Uterus (tissue), 4 donors: Measurements from ENCODE around the gene CRTAC1. TPM values are rescaled to one million over a fixed set of nuclear protein-coding genes. Genes with fewer than 3 reads are reported as not detected.

Source experiments
- DNase-seq, 2 donors: peaks; one replicate each; pipeline ENCODE4 v3.0.0-alpha.2; 2019 to 2020
- H3K27ac ChIP-seq, 2 donors: fragments of 200-600 bp; sonication (generic); 1 replicate in 1 of 2; 2 replicates in 1 of 2; pipeline ENCODE4 v1.5.1; 2016 to 2018
- H3K27me3 ChIP-seq, 2 donors: fragments of 200-600 bp; sonication (generic); one replicate each; pipeline ENCODE4 v1.5.1; 2018 to 2019; ENCODE audit warnings: control low read depth in 1 of 2
- H3K36me3 ChIP-seq, 2 donors: fragments of 200-600 bp; sonication (generic); one replicate each; pipeline ENCODE4 v1.5.1; 2019; ENCODE audit warnings: control low read depth in 1 of 2
- H3K4me1 ChIP-seq, 2 donors: fragments of 200-600 bp; sonication (generic); one replicate each; pipeline ENCODE4 v1.5.1; 2018 to 2019; ENCODE audit warnings: control low read depth in 1 of 2
- H3K4me3 ChIP-seq, 2 donors: fragments of 200-600 bp; sonication (generic); 1 replicate in 1 of 2; 2 replicates in 1 of 2; pipeline ENCODE4 v1.5.1; 2018 to 2019; ENCODE audit warnings: mild to moderate bottlenecking in 1 of 2
- H3K9me3 ChIP-seq, 2 donors: fragments of 200-600 bp; sonication (generic); one replicate each; pipeline ENCODE4 v1.5.1; 2019; ENCODE audit warnings: control low read depth in 1 of 2
- CTCF ChIP-seq, 4 experiments: fragments of 200-600 bp in 2 of 4; fragments of 450-650 bp in 2 of 4; sonication (generic) in 2 of 4; IDR thresholded peaks; one replicate each; pipeline ENCODE4 v1.5.1; 2016 to 2019; ENCODE audit warnings: antibody characterized with exemption in 4 of 4, mild to moderate bottlenecking in 2 of 4, moderate library complexity in 1 of 4
- POLR2A ChIP-seq, 2 donors: fragments of 450-650 bp; IDR thresholded peaks; one replicate each; pipeline ENCODE4 v1.6.1; 2016; ENCODE audit warnings: antibody characterized with exemption in 2 of 2, mild to moderate bottlenecking in 1 of 2, moderate library complexity in 1 of 2
- intact Hi-C: fragments of 100-400 bp; cut with DNase I; formaldehyde crosslinking; loops from one replicate; pipeline ENCODE4 v1.15.1; 2023; ENCODE audit warnings: low total_unique reads
- total RNA-seq, 4 donors: library from RNA; depleted of rRNA in 3 of 4; stranded (reverse); fragments of >200 nt in 3 of 4; gene quantifications; one replicate each; pipeline versions ENCODE4 v1.1.0 to v1.2.4, GENCODE V29; 2014 to 2023
- donor health status: DM: yes; HTN: yes; CAD: no.

Gene CRTAC1
- total RNA-seq, 4 donors from 2014 or later = 0.26 to 7.5 (median 2.0) TPM

DNA sequence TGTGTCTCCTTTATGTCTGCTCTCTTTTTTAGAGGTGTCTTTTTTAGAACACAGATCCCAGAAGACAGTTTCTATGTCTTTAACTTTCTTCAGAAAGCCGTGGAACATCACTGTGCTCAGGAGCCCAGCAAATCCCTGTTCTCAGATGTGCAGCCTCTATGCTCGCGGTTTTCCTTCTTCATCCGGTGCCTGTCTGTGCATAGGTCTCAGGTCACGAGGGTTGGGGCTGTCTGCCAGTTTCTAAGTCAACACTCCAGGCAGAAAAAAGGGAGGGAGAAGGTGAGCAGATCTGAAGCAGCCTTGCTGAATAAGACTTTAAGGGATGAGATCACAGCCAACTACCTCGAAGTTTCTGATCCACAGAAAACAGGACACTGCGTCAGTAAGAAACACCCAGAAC is 68.5 kb downstream of the CRTAC1 start:
- DNase-seq = no peak
- H3K36me3 ChIP-seq = no peaks in the 10 kb centered on the region
- H3K4me3 ChIP-seq = no peak overlapping the region
- no peaks in the 10 kb centered on the region for H3K27me3 ChIP-seq
- H3K9me3 ChIP-seq = no peaks in the 10 kb centered on the region
- no peaks in the 10 kb centered on the region for H3K4me1 ChIP-seq
- no peak overlapping the region for H3K27ac ChIP-seq
- no peak for TF ChIP-seq POLR2A (IDR thresholded peaks at IDR 0.05)
- no peak for TF ChIP-seq CTCF (IDR thresholded peaks at IDR 0.05)
- intact Hi-C loops = no loop called here

- Histone ChIP-seq H3K4me3 (no peak overlapping the region), H3K27me3 (no peaks in the 10 kb centered on the region), H3K27ac (no peak overlapping the region), H3K9me3 (no peaks in the 10 kb centered on the region), H3K4me1 (no peaks in the 10 kb centered on the region), H3K36me3 (no peaks in the 10 kb centered on the region)
- intact Hi-C loops = no loop called here
- DNase-seq = no peak
- no peak for TF ChIP-seq POLR2A (IDR thresholded peaks at IDR 0.05)
- TF ChIP-seq CTCF (IDR thresholded peaks at IDR 0.05) = no peak
Measured at GRCh38 chr10:97960269-97961056, 70.0 kb downstream of the CRTAC1 start.

- Histone ChIP-seq H3K36me3 (no peaks in the 10 kb centered on the region), H3K9me3 (no peaks in the 10 kb centered on the region), H3K4me1 (no peaks in the 10 kb centered on the region), H3K27me3 (no peaks in the 10 kb centered on the region), H3K27ac (no peak overlapping the region), H3K4me3 (no peak overlapping the region)
- intact Hi-C loops = no loop called here
- TF ChIP-seq CTCF (IDR thresholded peaks at IDR 0.05) = no peak
- no peak for TF ChIP-seq POLR2A (IDR thresholded peaks at IDR 0.05)
- no peak for DNase-seq
Measured at GRCh38 chr10:97949462-97949861, 81.0 kb downstream of the CRTAC1 start.

GRCh38 chr10:97948822-97949221 is 81.6 kb downstream of the CRTAC1 start:
- intact Hi-C loops = no loop called here
- TF ChIP-seq POLR2A (IDR thresholded peaks at IDR 0.05) = no peak
- no peak for TF ChIP-seq CTCF (IDR thresholded peaks at IDR 0.05)
- no peaks in the 10 kb centered on the region for H3K9me3 ChIP-seq
- no peaks in the 10 kb centered on the region for H3K27me3 ChIP-seq
- no peak overlapping the region for H3K27ac ChIP-seq
- no peak overlapping the region for H3K4me3 ChIP-seq
- DNase-seq = no peak
- H3K36me3 ChIP-seq = no peaks in the 10 kb centered on the region
- no peaks in the 10 kb centered on the region for H3K4me1 ChIP-seq

DNA sequence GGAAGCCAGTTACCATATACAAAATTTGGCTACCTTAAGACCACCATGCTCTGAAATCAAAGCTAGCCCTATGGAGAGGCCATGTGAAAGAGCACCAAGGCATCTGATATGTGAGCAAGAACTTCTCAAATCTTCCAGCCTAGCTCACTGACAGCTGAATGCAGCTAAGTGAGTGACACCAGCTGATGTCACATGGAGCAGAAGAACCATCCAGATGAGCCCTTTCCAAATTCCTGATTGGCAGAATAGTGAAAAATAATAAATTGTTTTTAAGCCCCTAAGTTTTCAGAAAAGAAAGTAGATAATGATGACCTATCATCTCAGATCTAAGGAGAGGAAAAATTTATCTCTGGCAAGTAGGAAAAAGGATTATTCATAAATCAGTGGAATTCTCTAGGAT is 85.6 kb downstream of the CRTAC1 start:
- Histone ChIP-seq H3K4me1 (no peaks in the 10 kb centered on the region), H3K27me3 (no peaks in the 10 kb centered on the region), H3K4me3 (no peak overlapping the region), H3K36me3 (no peaks in the 10 kb centered on the region), H3K9me3 (no peaks in the 10 kb centered on the region), H3K27ac (no peak overlapping the region)
- no peak for DNase-seq
- TF ChIP-seq POLR2A (IDR thresholded peaks at IDR 0.05) (no peak), CTCF (IDR thresholded peaks at IDR 0.05) (no peak)
- intact Hi-C loops = no loop called here
